Measurements from ENCODE around the gene ANO7. TPM values are rescaled to one million over a fixed set of nuclear protein-coding genes. Genes with fewer than 3 reads are reported as not detected.

ANO7 gene
- total and polyA plus RNA-seq, 2 of the 8 experiments (the other 6 are each of a cell fraction or from before 2014, with no cell fraction given): 3.2 to 6.9 TPM

DNA sequence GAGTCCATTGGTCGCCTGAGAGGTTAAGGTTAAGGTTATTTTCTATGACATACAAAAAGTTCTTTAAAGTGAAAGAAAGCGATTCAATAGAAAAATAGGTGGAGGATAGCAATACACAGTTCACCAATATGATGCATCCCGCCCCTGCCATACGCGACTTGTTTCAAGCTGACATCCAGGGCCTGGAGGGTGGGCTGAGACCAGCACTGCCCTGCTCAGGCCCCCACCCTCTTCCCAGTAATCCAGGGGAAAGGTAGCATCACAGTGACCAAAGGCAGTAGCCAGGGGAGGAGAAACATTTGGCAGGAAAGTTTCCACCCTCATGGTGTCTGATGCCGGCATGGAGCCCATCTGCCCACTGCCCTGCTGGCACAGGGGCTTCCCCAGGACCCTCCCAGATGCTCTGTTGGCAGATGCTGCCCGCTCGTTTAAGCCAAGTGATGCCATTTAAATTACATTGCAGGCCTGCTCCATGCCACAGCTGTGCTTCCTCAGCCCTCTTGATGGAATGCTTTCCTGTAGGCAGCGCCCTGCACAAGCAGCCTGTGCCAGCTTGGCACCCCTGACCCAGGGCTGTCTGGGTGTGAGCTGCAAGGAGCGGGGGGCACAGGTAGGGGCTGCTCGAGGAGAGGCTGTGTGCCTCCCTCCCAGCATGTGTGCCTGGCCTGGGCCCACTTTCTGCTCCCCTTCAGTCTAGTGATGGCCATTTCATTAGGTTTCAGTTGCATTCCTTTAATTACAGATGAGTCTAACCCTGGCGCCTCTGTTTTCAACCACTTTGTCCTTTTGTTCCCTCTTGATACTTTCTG lies 10.7 kb upstream of the ANO7 start:
- Histone ChIP-seq H2BK5ac (ENCODE audit: low read depth, low read length) (no peak overlapping the region), H4K5ac (ENCODE audit: insufficient read length, low read depth, low read length) (no peak overlapping the region), H3K27ac (ENCODE audit: low read depth, low read length) (no peak overlapping the region), H3K18ac (ENCODE audit: extremely low read depth, low read length) (no peak overlapping the region), H3K79me1 (ENCODE audit: low read depth, low read length) (no peaks in the 10 kb centered on the region), H2AK5ac (ENCODE audit: low read depth, low read length) (no peak overlapping the region), H3K36me3 (ENCODE audit: control insufficient read depth in 2 of 4, insufficient read depth in 4 of 4, low read length in 3 of 4) (no peaks in the 10 kb centered on the region), H3K4ac (replicated peaks; ENCODE audit: insufficient read length, low read depth, low read length) (no peak overlapping the region), H3K4me3 (ENCODE audit: extremely low read depth in 1 of 4, insufficient read depth in 2 of 4, low read depth in 3 of 4, low read length in 4 of 4) (no peak overlapping the region), H2BK12ac (ENCODE audit: low read depth, low read length) (no peak overlapping the region), H3K23me2 (ENCODE audit: low read depth, low read length) (no peaks in the 10 kb centered on the region), H3K27me3 (replicated peaks in 1 of 4; ENCODE audit: control insufficient read depth in 3 of 4, extremely low read depth in 1 of 4, insufficient read depth in 3 of 4, low read length in 3 of 4) (no peaks in the 10 kb centered on the region), H3K14ac (ENCODE audit: insufficient read length) (no peak overlapping the region), H4K20me1 (replicated peaks in 1 of 2; ENCODE audit: control insufficient read depth in 1 of 2, insufficient read depth in 2 of 2, low read length in 2 of 2) (peaks cover 0 to 1% of the 10 kb centered on the region in 2 experiments), H3K79me2 (ENCODE audit: control insufficient read depth in 1 of 2, insufficient read depth in 2 of 2, low read length in 2 of 2) (no peaks in the 10 kb centered on the region), H2AFZ (ENCODE audit: low read length) (no peak overlapping the region), H3K56ac (replicated peaks; ENCODE audit: insufficient read length, low read depth, low read length) (no peak overlapping the region), H2BK120ac (replicated peaks; ENCODE audit: low read depth, low read length) (no peak overlapping the region), H4K91ac (replicated peaks; ENCODE audit: insufficient read length, low read length) (no peak overlapping the region), H3K9me3 (ENCODE audit: insufficient read depth in 2 of 2, low read depth in 1 of 2, low read length in 1 of 2) (no peaks in the 10 kb centered on the region), H2BK15ac (ENCODE audit: low read length) (no peak overlapping the region), H3K4me2 (ENCODE audit: insufficient read depth in 1 of 2, low read depth in 2 of 2, low read length in 2 of 2) (no peak overlapping the region), H4K8ac (ENCODE audit: extremely low read depth, insufficient read depth, low read length) (no peak overlapping the region), H2BK20ac (ENCODE audit: low read length) (no peak overlapping the region), H3K4me1 (replicated peaks in 1 of 4; ENCODE audit: control insufficient read depth in 3 of 4, insufficient read depth in 4 of 4, low read length in 3 of 4) (no peaks in the 10 kb centered on the region), H3K23ac (ENCODE audit: insufficient read length) (no peak overlapping the region), H3K9ac (replicated peaks in 1 of 4; ENCODE audit: extremely low read depth in 1 of 4, low read depth in 3 of 4, low read length in 3 of 4) (no peak overlapping the region)
- no peak for FAIRE-seq
- ChIA-PET CTCF (ENCODE audit: partially characterized antibody) (interaction anchor here (0.7 to 1.6 kb wide), 2 partner anchors 20 to 21 kb away, joined by 3 read pairs; no protein-coding TSS in a partner anchor), POLR2A (ENCODE audit: partially characterized antibody) (interaction anchor here (1.0 kb wide), 1 partner anchor 9 kb away, joined by 5 read pairs; no protein-coding TSS in a partner anchor)
- 92% methylated on average over 12 of the region's 12 CpGs; no CpG with 5 or more reads in 1 of the 2 experiments for WGBS, 2 experiments (ENCODE audit: extremely low coverage in 1 of 2, insufficient coverage in 1 of 2, insufficient read length in 1 of 2, insufficient replicate concordance in 2 of 2, low coverage in 1 of 2, low lambda C conversion rate in 2 of 2, missing lambda C conversion rate in 1 of 2)
- DNase-seq (ENCODE audit: low read depth in 1 of 2, low spot score in 2 of 2): no peak
- TF ChIP-seq, protein P1, sequence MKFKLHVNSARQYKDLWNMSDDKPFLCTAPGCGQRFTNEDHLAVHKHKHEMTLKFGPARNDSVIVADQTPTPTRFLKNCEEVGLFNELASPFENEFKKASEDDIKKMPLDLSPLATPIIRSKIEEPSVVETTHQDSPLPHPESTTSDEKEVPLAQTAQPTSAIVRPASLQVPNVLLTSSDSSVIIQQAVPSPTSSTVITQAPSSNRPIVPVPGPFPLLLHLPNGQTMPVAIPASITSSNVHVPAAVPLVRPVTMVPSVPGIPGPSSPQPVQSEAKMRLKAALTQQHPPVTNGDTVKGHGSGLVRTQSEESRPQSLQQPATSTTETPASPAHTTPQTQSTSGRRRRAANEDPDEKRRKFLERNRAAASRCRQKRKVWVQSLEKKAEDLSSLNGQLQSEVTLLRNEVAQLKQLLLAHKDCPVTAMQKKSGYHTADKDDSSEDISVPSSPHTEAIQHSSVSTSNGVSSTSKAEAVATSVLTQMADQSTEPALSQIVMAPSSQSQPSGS (IDR thresholded peaks at IDR 0.05; ENCODE audit: low read length): no peak
- TF ChIP-seq KDM5A (IDR thresholded peaks at IDR 0.05; ENCODE audit: low read length) (no peak), GABPA (IDR thresholded peaks at IDR 0.05; ENCODE audit: borderline replicate concordance, insufficient read depth, low read length) (no peak), CBX5 (IDR thresholded peaks at IDR 0.05; ENCODE audit: low read depth, low read length) (no peak), EGR1 (IDR thresholded peaks at IDR 0.05; ENCODE audit: borderline replicate concordance, low read depth, low read length) (no peak), CEBPB (IDR thresholded peaks at IDR 0.05; ENCODE audit: low read depth, low read length) (no peak), YY1 (IDR thresholded peaks at IDR 0.05; ENCODE audit: low read depth, low read length) (no peak), SIRT6 (IDR thresholded peaks at IDR 0.05; ENCODE audit: low read length) (no peak), RFX5 (IDR thresholded peaks at IDR 0.05; ENCODE audit: borderline replicate concordance, low read depth, low read length) (no peak), POU5F1 (IDR thresholded peaks at IDR 0.05; ENCODE audit: low read depth, low read length) (no peak), EZH2 (IDR thresholded peaks at IDR 0.05; ENCODE audit: low read depth, low read length, severe bottlenecking) (no peak)
